Measurements from ENCODE around the gene PLA2G5. TPM values are rescaled to one million over a fixed set of nuclear protein-coding genes. Genes with fewer than 3 reads are reported as not detected.

Gene PLA2G5
- total RNA-seq, 1 donor from 2014 or later, result 36.4 TPM

DNA sequence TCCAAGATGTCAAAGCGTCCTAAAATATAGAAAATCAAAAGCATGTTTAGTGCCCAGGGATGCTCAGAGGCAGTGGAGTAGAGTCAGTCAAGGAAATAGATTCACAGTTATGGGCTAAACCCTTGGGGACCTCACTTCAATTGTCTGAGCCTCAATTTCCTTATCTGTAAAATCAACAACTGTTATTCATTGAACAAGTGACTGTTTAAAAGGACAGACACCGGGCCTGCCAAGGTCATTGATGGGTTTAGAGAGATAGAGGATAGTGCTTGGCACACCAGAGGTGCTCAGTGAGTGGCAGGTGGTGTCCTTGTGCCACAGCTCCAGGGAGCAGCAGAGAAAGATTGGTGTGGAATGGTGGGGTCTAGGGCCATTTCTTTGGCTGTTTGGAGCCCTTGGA lies 12.8 kb downstream of the PLA2G5 start:
- DNase-seq (ENCODE audit: low spot score), result no peak
- intact Hi-C loops (cut with DNase I), result no loop called here

DNA sequence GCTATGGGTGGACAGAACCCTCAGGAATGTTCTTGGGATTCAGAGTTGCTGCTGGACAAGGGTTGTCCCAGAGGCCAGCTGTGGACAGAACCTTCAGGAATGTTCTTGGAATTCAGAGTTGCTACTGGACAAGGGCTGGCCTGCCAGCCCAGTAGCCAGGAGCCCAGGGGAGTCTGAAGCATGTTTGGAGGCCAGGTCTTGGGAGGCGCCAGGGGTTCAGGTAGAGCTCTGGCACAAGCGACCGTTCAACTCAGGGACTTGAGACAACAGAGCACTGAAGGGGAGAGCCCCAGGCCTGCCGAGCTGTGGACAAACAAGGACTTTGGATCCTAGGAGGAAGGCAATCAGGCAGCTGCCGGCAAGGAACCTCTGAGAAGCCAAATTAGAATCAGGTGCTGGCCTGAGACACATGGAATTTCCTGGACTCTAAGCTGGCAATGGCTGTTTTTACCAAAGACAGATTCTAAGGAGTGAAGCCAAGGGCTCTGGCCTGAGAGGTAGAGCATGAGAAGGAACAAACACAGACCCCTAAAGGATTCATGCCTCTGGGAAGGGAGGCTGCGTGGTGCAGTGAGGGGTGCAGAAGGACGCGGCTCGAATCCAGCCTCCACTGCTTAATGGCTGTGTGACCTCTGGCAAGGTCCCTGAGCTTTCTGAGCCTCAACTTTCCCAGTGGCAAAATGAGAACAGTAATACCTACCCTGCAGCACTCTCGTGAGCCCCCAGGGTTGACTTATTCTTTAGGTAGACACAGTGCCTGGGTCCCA lies 13.4 kb downstream of the PLA2G5 start:
- DNase-seq (ENCODE audit: low spot score), result no peak
- intact Hi-C loops (cut with DNase I), result no loop called here

DNA sequence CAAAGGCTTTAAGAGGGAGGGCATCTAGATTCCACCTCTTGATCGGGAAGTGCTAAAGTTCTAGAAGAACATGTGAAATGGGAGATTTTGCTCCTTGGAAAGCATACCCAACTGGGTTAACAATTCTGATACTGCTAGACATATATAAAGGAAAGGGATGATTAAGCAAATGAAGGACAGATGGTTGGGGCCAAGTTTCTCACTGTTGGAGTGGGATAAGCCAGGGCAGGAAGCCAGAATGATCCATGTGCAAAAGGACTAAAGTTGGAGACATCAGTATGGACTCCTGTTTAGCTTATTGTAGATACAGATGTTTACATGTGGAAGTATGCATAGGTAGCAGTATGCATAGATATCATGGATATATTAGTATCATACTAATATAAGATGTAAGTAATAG lies 16.8 kb downstream of the PLA2G5 start:
- no peak for DNase-seq (ENCODE audit: low spot score)
- intact Hi-C loops (cut with DNase I), result no loop called here

DNA sequence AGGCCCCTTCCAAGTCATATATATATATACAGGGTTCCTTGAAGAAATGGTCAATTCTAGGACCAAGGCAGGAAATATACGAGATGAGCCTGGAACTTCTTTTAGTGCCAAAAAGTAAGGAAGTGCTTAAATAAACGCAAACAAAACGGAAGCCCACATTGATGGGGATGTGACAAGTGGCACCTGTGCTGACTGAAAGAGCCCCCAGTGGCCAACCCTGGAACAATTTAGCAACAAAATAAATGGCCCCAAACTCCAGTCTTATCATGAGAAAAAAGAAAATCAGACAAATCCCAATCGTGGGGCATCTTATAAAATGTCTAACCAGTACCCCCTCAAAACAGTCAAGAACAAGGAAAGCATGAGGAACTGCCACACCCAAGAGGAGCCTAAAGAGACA lies 17.7 kb downstream of the PLA2G5 start:
- intact Hi-C loops (cut with DNase I), result no loop called here

DNA sequence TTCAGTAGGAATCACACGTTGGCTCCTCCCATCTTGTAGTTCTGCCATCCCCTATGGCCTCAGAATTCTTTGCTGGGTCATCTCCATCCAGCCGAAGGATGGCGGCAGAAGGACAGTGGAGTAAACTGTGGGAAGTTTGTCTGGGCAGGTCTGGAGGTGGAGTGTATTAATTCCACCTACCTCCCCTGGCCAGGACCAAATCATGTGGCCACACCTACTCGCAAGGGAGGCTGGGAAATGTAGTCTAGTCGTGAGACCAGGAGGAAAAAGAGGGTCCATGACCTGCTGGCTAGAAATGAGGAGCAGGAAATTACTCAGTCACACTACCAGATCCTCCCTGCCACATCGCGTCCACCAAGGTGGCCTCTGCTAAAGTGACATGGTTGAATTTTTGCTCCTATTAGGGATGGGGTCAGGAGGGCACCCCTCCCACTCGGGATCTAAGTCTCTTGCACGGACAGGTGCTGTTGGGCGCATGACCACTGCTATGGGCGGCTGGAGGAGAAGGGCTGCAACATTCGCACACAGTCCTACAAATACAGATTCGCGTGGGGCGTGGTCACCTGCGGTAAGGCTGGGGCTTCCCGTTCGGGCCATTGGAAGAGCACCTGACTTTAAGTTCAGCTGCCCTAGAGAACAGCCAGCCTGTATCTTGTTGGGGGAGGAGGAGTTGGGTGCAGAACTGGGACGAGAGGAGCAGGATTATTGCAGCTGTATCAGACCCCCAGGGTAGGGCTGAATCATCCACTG lies 19.5 kb downstream of the PLA2G5 start:
- no peak for DNase-seq (ENCODE audit: low spot score)
- intact Hi-C loops (cut with DNase I), result no loop called here

More for the DNA sequence above, 17.7 kb downstream of the PLA2G5 start:
- DNase-seq (ENCODE audit: low spot score), result no peak

DNA sequence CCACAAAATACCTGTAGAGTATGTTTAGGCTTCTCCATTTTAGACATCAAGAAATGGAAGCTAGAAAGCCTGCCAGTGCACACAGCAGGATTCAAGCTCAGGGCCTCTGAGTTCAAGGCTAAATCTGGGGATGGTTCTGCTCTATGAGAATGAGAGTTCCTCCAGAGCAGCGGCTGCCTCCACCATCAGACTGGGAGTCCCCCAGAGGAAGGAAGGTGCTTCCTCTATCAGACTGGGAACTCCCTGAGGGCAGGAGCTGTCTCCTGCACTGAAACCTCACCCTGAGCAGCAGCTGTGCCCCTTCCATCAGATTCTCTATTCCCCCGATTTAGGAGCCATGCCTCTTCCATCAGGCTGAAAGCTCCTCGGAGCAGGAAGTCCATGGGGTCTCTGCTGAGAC lies 20.1 kb downstream of the PLA2G5 start:
- intact Hi-C loops (cut with DNase I), result no loop called here
- no peak for DNase-seq (ENCODE audit: low spot score)

DNA sequence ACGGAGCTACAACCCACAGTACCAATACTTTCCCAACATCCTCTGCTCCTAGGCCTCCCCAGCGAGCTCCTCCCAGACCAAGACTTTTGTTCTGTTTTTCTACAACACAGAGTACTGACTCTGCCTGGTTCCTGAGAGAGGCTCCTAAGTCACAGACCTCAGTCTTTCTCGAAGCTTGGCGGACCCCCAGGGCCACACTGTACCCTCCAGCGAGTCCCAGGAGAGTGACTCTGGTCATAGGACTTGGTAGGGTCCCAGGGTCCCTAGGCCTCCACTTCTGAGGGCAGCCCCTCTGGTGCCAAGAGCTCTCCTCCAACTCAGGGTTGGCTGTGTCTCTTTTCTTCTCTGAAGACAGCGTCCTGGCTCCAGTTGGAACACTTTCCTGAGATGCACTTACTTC lies 20.6 kb downstream of the PLA2G5 start:
- intact Hi-C loops (cut with DNase I), result no loop called here
- DNase-seq (ENCODE audit: low spot score), result no peak

DNA sequence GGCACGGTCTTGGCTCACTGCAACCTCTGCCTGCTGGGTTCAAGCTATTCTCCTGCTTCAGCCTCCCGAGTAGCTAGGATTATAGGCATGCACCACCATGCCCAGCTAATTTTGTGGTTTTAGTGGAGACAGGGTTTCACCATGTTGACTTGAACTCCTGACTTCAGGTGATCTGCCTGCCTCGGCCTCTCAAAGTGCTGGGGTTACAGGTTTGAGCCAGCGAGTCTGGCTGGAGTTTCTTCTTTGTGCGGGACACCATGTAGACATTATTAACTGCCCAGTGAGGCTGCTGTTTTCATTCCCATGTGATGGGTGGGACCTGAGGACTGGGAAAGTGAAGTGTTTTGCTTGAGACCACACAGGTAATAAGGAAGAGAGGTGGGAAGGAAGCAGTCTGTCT lies 23.3 kb downstream of the PLA2G5 start:
- no peak for DNase-seq (ENCODE audit: low spot score)
- intact Hi-C loops (cut with DNase I), result no loop called here

DNA sequence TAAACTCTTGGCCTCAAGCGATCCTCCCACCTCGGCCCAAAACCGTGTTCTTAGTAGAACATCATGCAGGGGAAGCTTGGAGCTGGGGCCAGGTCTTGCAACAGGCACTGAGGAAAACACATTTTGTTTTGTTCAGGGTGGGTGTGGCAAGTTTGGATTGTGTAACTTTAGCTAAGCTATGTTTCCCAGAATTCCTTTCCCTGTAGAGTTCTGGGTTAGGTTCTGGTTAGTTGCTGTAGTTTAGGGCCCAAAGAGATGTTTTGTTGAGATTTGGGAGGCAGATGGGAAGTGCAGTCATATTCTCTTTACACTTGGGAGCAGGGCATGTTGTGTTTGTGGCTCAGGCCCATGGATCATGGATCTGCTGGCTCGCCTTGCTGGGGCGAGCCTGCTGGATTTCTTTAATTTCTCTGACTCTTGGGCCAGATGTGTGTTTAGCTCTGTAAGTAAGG lies 24.0 kb downstream of the PLA2G5 start:
- intact Hi-C loops (cut with DNase I), result no loop called here
- DNase-seq (ENCODE audit: low spot score), result no peak

DNA sequence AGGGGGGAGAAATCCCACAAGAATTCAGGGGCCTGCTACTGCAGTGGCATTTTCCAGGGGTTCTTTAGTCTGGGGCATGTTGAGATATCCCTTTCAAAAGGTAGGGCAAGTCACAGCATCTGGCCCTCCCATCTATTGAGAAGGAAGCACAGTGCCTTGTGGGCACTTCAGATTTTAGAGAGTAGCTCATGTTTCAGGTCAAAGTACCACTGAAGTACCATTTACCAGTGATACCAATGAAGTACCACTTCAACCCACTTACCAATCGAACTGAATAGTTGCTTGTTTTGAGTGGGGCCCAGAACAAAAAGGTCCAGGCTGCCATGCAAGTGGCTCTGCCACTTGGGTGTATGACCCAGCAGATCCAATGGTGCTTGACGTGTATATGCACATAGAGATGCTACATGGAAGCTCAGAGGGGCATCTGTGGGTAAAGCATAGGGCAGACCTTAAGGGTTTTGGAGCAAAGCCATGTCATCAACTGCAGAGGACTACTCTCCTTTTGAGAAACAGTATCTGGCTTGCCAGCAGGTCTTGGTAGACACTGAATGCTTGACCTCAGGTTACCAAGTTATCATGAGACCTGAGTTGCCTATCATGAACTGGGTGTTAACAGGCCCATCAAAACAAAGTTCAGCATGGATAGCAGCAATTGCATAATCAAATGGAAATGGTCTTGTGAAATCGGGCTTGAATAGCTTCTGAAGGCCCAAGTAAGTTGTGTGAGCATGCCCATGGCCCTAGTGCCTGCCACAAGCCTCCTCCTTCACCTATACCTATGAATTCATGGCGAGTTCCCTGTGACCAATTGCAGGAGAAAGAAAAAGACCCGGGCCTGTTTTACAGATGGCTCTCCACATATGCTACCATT lies 25.8 kb downstream of the PLA2G5 start:
- DNase-seq (ENCODE audit: low spot score), result no peak
- intact Hi-C loops (cut with DNase I), result loop anchor here (1.0 kb wide), 1 partner anchor 118 kb away; no protein-coding TSS in a partner anchor

DNA sequence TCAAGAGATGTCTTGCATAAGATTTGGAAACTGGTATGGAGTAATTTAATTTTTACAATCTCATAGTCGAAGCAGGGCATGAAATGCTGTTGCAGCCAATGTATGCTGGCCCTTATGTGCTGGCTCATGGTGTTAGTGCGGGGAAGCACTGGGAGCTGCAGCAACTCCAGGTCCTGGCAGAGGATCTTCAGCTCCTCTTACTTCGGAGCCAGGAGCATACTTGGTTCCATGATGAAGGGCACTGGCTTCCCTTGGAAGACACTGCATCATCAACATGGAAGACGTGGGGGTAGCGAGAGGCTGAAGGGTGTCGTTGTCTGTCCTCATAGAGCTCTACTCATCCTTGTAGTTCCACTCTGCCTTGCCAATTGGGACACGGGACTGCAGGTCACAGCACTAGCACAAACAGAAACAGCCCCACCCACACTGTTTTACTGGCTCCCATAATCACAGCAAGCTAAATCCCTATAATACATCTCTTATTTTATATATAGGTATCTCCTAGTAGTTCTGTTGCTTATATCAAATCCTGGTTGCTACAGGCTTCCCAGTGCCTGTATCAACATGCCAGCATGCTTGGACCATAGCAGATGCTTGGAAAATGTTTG lies 26.9 kb downstream of the PLA2G5 start:
- no peak for DNase-seq (ENCODE audit: low spot score)
- intact Hi-C loops (cut with DNase I), result loop anchor here (1.0 kb wide), 1 partner anchor 120 kb away; no protein-coding TSS in a partner anchor

DNA sequence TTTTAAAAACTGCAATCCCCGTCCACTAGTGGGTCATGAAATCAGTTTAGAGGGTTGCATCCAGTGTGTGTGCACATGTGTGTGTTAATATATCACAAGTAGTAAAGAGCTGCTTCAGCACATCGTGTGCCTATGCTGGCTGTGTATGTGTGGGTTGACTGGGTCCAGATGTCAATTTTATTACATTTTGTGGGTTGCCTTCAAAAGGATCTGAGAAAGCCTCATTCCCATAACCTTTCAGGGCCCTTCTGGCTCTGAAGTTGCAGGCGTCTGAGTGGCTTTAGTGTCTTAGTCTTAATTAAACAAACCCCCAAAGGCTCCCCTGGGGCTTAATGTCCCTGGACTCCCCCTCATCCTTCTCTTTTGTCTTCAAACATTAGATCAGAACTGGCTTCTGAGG lies 29.5 kb downstream of the PLA2G5 start:
- intact Hi-C loops (cut with DNase I), result no loop called here

DNA sequence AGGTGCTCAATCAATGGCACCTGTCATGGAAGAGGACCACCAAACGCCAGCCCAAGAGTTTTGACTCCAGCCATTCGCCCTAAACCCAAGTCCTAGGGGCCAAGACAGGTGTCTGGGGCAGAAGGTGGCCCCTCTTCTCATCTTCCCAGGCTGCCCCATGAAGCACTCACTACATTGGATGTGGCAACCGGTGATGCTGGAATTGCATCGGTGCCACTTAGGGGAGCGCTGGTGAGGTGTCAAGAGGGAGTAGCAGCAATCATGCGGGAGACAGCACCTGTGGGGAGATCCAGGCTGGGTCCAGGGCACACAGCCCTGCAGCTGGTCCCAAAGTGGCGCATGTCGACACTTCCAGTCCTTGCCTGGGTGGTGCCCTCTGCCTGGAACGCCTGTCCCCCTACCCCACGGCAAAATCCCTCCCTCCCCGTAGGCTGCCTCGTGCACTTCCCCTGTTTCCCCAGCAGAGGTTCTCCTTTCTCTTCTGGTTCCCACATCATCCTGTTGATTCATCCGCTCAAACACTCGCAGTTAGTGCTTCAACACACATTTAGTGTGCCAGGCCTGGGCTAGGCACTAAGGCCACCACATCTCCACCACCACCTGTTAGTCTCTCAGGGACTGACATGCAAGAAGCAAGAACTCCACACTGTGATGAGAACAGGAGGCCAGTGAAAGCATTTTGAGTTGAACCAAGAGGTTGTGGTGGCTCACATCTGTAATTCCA lies 30.8 kb downstream of the PLA2G5 start:
- intact Hi-C loops (cut with DNase I), result loop anchor here (2.0 kb wide), 2 partner anchors 52 to 94 kb away; no protein-coding TSS in a partner anchor
- DNase-seq (ENCODE audit: low spot score), result no peak

More for the DNA sequence above, 29.5 kb downstream of the PLA2G5 start:
- DNase-seq (ENCODE audit: low spot score), result no peak

DNA sequence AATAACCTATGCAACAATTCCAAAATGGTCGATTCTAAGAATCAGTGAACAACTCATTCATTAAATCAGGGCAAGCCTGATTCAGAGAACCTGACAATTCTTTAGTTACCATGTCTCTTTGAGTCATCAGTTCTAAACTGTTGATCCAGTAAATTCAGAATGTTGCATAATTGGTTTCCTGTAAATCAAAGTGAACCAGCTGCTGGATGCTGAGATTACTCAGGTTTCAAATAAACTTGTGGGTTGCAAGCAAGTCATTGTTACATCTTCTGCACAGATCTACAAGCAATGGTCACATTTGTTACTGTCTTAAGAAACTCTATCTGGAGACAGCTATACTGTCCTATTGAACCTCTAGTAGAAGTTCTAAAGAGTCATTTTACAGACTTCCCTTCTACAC lies 32.9 kb downstream of the PLA2G5 start:
- DNase-seq (ENCODE audit: low spot score), result no peak
- intact Hi-C loops (cut with DNase I), result no loop called here

DNA sequence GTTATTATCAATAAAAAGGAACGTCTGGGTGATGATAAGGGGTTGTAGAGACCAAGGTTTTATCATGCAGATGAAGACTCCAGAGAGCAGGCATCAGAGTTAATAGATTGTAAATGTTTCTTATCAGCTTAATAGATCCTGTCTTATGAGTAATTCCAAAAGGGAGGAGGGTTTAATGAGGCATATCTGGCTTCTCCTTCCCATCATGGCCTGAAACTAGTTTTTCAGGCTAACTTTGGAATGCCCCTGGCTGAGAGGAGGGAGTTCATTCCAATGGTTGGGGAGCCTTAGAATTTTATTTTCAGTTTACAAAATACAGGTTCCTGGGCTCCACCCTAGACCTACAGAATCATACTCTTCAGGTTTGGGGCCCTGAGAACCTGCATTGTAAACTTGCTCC lies 35.9 kb downstream of the PLA2G5 start:
- intact Hi-C loops (cut with DNase I), result no loop called here
- no peak for DNase-seq (ENCODE audit: low spot score)

DNA sequence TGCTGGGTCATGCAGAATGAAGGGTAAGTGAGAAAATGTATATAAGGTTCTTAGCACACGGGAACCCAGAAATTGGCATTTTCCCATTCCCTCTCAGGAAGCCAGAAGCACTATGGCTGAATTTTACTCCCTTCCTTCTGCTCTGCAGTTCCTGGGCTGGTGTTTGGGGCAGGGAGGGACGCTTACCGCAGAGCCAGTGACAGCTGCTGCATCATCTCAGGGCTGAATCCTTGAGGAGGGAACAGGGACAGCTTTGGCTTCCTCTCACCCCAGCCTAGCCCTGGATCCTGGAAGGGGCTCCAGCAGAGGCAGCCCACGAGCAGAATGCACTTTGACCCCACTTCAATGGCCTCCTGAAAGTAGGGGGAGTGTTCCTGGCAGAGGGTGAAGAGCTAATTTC lies 37.4 kb downstream of the PLA2G5 start:
- intact Hi-C loops (cut with DNase I), result no loop called here
- no peak for DNase-seq (ENCODE audit: low spot score)

DNA sequence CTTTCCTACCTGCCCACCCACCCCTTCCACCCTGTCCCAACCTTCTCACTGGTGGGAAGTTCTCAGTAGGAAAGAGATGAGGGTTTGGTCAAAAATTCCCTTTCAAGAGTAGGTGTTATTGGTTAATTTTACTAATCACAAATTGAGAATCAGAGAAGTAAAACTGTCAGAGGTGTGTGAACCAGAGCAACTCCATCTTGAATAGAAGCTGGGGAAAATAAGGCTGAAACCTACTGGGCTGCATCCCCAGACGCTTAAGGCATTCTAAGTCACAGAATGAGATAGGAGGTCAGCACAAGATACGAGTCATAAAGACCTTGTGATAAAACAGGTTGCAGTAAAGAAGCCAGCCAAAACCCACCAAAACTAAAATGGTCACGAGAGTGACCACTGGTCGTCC lies 37.8 kb downstream of the PLA2G5 start:
- DNase-seq (ENCODE audit: low spot score), result no peak
- intact Hi-C loops (cut with DNase I), result no loop called here

DNA sequence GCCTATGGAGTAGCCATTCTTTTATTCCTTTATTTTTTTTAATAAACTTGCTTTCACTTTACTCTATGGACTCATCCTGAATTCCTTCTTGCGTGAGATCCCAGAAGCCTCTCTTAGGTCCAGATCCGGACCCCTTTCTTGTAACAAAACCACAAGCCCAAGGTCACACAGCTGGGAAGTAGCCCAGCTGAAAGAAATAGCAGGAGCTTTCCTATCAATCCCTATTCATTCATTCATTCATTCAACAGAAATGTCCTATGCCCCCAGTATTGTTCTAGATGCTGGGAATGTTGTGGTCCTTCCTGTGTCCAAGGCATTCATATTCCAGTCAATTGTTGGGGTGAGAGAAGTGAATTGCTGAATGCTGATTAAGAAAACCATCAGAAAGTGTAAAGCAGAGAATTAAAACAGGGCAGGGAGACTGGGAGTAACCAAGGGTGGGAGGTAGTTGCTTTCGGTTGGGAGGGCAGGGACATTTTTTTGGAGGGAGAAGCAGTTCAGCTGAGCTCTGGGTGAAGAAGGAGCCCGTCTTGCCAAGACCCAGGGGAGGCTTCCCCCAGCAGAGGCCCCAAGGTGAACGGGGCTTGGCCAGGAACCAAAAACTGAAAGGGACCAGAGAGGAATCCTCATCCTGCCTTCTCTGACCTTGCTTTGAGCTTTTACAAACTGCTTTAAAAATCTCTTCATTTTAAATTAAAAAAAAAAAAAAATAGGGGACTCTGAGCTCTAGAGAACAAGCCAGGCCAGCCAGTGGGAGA lies 38.6 kb downstream of the PLA2G5 start:
- no peak for DNase-seq (ENCODE audit: low spot score)
- intact Hi-C loops (cut with DNase I), result no loop called here

Measured in cardiac septum (tissue), 1 donor.